Esophagus muscularis mucosa (tissue), 3 donors: Measurements from ENCODE around the gene GLYATL1.

ENCODE experiments used
- CTCF ChIP-seq, 3 experiments: fragments of 200-600 bp in 2 of 3; fragments of 450-650 bp in 1 of 3; sonication (generic) in 2 of 3; IDR thresholded peaks; one replicate each; pipeline ENCODE4 v1.5.1; 2017 to 2019; ENCODE audit warnings: antibody characterized with exemption in 3 of 3, mild to moderate bottlenecking in 2 of 3, moderate library complexity in 1 of 3
- EP300 ChIP-seq: sonication (generic); formaldehyde crosslinking; IDR thresholded peaks from one replicate; pipeline ENCODE4 v1.6.1; 2017; ENCODE audit warnings: antibody characterized with exemption

DNA sequence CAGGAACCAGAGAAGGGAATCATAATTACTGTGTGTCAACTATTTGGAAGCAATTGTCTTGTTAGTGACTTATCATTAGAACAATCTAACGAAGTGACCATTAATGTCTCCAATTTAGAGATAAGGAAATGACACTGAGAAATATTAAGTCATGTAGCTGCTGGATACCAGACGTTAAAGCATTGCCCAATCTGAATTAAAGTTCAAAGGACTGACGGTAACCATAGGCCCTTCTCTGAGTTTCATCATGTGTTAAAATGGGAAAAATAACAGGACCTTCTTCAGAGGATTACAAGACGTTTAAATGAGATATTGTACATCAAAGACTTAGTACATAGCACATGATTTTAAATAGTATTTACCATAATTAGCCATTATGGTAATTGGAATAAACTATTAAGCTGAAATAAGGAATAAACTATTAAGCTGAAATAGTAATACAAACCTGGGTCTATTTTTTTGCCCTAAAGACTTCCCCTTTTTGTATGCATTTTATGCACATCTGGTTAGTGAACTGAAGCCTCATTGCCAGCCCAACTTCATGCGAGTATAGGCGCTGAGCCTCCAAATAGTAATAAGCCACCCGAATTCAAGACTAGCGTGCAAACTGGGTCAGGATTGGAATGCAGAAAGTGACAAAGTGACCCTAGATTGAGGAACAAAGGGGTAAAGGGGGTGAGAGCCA lies 41.0 kb downstream of the GLYATL1 start:
- TF ChIP-seq EP300 (no peak), CTCF (IDR thresholded peaks at IDR 0.05) (no peak)
